Prostate gland (tissue), 2 donors: ENCODE data around the gene RBM20. TPM values are rescaled to one million over a fixed set of nuclear protein-coding genes. Genes with fewer than 3 reads are reported as not detected.

Source experiments
- DNase-seq: peaks from one replicate; pipeline ENCODE4 v3.0.0-alpha.2; 2019; ENCODE audit warnings: low spot score
- H3K27ac ChIP-seq, 2 donors: fragments of 200-600 bp; sonication (generic); 2 replicates each; pipeline ENCODE4 v1.5.1; 2017 to 2019
- H3K27me3 ChIP-seq: fragments of 200-600 bp; sonication (generic); replicated peaks from 2 replicates; pipeline ENCODE4 v1.5.1; 2019; ENCODE audit not compliant: insufficient read depth
- H3K36me3 ChIP-seq, 2 donors: fragments of 200-600 bp; sonication (generic); 1 replicate in 1 of 2; 2 replicates in 1 of 2; pipeline versions ENCODE4 v1.5.1 to v1.8.1; 2017 to 2019
- H3K4me1 ChIP-seq: fragments of 200-600 bp; sonication (generic); replicated peaks from 2 replicates; pipeline ENCODE4 v1.5.1; 2019
- H3K4me3 ChIP-seq, 2 donors: fragments of 200-600 bp; sonication (generic); 2 replicates each; pipeline ENCODE4 v1.5.1; 2017 to 2019
- H3K9me3 ChIP-seq: fragments of 200-600 bp; sonication (generic); 2 replicates; pipeline ENCODE4 v1.5.1; 2017
- POLR2A ChIP-seq: fragments of 450-650 bp; IDR thresholded peaks from one replicate; pipeline ENCODE4 v1.6.1; 2016; ENCODE audit warnings: antibody characterized with exemption, mild to moderate bottlenecking
- POLR2AphosphoS5 ChIP-seq: sonication (generic); formaldehyde crosslinking; IDR thresholded peaks from one replicate; pipeline ENCODE4 v1.6.1; 2017; ENCODE audit warnings: antibody characterized with exemption
- WGBS: methylation state at CpG from one replicate; pipeline ENCODE4 v1.1.5; 2018; 5-methylcytosine and 5-hydroxymethylcytosine counted together
- intact Hi-C: fragments of 100-400 bp; cut with DNase I; formaldehyde crosslinking; loops from one replicate; pipeline ENCODE4 v1.14.2; 2022
- total RNA-seq, 2 donors: library from RNA; depleted of rRNA; stranded (reverse); fragments of >200 nt; gene quantifications; one replicate each; pipeline ENCODE4 v1.1.0, GENCODE V29; 2016
- TF ChIP-seq, protein P1 (sequence below), 4 experiments: fragments of 200-600 bp in 2 of 4; fragments of 450-650 bp in 2 of 4; sonication (generic) in 2 of 4; IDR thresholded peaks; 1 replicate in 3 of 4; 2 replicates in 1 of 4; pipeline ENCODE4 v1.5.1; 2016 to 2019; ENCODE audit warnings: antibody characterized with exemption in 4 of 4, mild to moderate bottlenecking in 2 of 4, moderate library complexity in 2 of 4

RBM20 gene
- total RNA-seq, 2 donors from 2014 or later, result 0.41 to 2.8 TPM

DNA sequence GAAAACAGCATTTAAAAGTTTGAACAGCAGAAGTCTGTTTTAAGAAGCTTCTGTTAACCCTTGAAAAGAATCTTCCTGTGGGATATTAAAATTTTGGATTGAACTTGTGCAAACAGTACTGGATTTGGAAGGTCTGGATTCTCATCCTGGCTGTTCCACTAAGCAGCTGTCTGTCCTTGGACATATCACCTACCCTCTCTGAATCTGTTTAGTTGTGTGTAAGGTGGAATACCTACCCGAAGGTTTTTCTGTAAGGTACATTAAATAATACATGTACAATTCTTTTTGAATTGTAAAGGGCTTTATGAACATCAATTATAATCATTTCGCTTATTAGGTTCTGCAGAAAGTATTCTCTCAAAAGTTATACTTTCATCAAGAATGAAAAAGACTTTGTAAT, 229.8 kb downstream of the RBM20 start:
- H3K27ac ChIP-seq, result peak overlapping the region; percentile 99 to 100
- no peak for DNase-seq
- TF ChIP-seq POLR2AphosphoS5 (no peak), POLR2A (no peak)
- TF ChIP-seq, protein P1, sequence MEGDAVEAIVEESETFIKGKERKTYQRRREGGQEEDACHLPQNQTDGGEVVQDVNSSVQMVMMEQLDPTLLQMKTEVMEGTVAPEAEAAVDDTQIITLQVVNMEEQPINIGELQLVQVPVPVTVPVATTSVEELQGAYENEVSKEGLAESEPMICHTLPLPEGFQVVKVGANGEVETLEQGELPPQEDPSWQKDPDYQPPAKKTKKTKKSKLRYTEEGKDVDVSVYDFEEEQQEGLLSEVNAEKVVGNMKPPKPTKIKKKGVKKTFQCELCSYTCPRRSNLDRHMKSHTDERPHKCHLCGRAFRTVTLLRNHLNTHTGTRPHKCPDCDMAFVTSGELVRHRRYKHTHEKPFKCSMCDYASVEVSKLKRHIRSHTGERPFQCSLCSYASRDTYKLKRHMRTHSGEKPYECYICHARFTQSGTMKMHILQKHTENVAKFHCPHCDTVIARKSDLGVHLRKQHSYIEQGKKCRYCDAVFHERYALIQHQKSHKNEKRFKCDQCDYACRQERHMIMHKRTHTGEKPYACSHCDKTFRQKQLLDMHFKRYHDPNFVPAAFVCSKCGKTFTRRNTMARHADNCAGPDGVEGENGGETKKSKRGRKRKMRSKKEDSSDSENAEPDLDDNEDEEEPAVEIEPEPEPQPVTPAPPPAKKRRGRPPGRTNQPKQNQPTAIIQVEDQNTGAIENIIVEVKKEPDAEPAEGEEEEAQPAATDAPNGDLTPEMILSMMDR (IDR thresholded peaks at IDR 0.05), result no peak
- H3K27me3 ChIP-seq, result no peaks in the 10 kb centered on the region
- WGBS, result 39% methylated on average over 2 of the region's 2 CpGs
- peaks cover 13% of the 10 kb centered on the region for H3K4me1 ChIP-seq
- intact Hi-C loops, result loop anchor here (5.0 kb wide), 3 partner anchors 37 to 72 kb away; no protein-coding TSS in a partner anchor
- H3K4me3 ChIP-seq, result peak overlapping the region; percentile 93 to 99
- peaks cover 0 to 3% of the 10 kb centered on the region in 2 donors for H3K36me3 ChIP-seq
- H3K9me3 ChIP-seq, result no peaks in the 10 kb centered on the region

DNA sequence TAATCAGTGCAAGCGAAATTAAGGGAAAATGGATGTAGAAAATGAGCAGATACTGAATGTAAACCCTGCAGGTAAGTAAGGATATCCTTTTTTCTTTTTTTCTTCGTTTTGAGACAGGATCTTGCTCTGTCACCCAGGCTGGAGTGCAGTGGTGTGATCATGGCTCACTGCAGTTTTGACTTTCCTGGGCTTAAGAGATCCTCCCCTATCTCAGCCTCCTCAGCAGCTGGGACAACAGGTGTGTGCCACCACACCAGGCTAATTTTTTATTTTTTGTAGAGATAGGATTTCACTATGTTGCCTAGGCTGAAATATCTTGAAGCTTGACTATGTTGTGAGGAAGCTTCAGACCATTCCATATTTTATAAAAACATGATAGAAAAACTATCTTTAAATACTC, 231.9 kb downstream of the RBM20 start:
- Histone ChIP-seq H3K27ac (peak overlapping the region in 1 of 2 donors; percentile 4), H3K9me3 (no peaks in the 10 kb centered on the region), H3K36me3 (peaks cover 0 to 3% of the 10 kb centered on the region in 2 donors), H3K4me1 (peaks cover 8% of the 10 kb centered on the region), H3K27me3 (no peaks in the 10 kb centered on the region), H3K4me3 (no peak overlapping the region)
- no peak for DNase-seq
- no peak for TF ChIP-seq POLR2AphosphoS5
- TF ChIP-seq, protein P1 (IDR thresholded peaks at IDR 0.05), result no peak
- no peak for TF ChIP-seq POLR2A
- intact Hi-C loops, result no loop called here
- 67% methylated on average over 2 of the region's 2 CpGs for WGBS

DNA sequence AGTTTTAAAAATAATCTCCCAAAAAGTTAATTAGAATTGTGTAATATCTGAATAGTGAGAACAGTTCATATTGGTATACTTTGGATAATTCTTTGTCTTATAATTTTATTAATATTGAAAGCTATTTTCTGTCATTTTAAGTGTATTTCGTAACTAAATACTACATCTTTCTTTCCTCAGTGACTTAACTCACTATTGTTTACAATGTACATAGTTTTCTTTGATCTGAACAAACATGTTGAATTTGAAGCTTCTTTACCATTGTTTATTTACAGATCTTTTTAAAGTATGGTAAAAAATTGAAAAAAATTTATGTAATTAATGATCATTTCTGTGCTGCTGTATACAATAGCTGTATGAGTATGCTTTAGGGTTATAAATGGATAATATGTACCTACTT, 232.7 kb downstream of the RBM20 start:
- Histone ChIP-seq H3K27ac (no peak overlapping the region), H3K4me3 (no peak overlapping the region), H3K36me3 (peaks cover 0 to 3% of the 10 kb centered on the region in 2 donors), H3K9me3 (no peaks in the 10 kb centered on the region), H3K27me3 (no peaks in the 10 kb centered on the region), H3K4me1 (peaks cover 7% of the 10 kb centered on the region)
- WGBS, result 94% methylated on average over 1 of the region's 1 CpG
- no peak for DNase-seq
- no peak for TF ChIP-seq POLR2AphosphoS5
- intact Hi-C loops, result no loop called here

DNA sequence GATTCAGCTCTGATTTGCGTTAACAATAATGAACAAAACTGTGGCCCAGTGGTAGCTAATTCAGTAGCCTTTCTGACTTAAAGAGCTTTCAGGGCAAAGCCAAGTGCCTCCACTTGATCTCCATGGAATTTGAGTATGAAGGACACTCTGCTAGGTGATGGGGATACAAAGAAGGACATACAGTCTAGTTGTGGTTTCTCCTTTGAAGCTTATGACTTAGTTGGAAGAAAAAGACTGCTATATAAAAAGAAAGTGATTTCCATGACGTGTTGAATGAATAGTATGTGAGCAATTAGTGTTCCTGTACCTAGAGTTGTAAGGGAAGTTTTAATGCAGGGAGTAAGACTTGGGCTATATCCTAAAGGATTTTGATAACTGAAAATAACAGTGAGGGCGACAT, 235.9 kb downstream of the RBM20 start:
- intact Hi-C loops, result no loop called here
- Histone ChIP-seq H3K36me3 (peaks cover 0 to 3% of the 10 kb centered on the region in 2 donors), H3K9me3 (no peaks in the 10 kb centered on the region), H3K4me1 (peaks cover 4% of the 10 kb centered on the region), H3K27me3 (no peaks in the 10 kb centered on the region), H3K4me3 (no peak overlapping the region), H3K27ac (no peak overlapping the region)
- 85% methylated on average over 3 of the region's 3 CpGs for WGBS
- no peak for DNase-seq
- TF ChIP-seq, protein P1 (IDR thresholded peaks at IDR 0.05), result no peak
- TF ChIP-seq POLR2AphosphoS5 (no peak), POLR2A (no peak)

DNA sequence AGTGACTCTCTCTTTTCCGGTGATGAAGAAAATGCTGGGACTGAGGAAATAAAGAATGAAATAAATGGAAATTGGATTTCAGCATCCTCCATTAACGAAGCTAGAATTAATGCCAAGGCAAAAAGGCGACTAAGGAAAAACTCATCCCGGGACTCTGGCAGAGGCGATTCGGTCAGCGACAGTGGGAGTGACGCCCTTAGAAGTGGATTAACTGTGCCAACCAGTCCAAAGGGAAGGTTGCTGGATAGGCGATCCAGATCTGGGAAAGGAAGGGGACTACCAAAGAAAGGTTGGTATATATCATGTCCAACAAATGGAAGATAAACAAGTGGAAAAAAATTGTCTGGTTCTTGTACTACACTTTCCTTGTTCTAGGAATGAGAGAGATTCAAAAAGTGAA, 237.1 kb downstream of the RBM20 start:
- peaks cover 2% of the 10 kb centered on the region for H3K4me1 ChIP-seq
- peaks cover 0 to 3% of the 10 kb centered on the region in 2 donors for H3K36me3 ChIP-seq
- no peaks in the 10 kb centered on the region for H3K9me3 ChIP-seq
- TF ChIP-seq, protein P1 (IDR thresholded peaks at IDR 0.05), result no peak
- TF ChIP-seq POLR2A (no peak), POLR2AphosphoS5 (no peak)
- H3K27ac ChIP-seq, result no peak overlapping the region
- intact Hi-C loops, result no loop called here
- no peaks in the 10 kb centered on the region for H3K27me3 ChIP-seq
- 86% methylated on average over 9 of the region's 9 CpGs for WGBS
- no peak overlapping the region for H3K4me3 ChIP-seq
- no peak for DNase-seq
